ENCODE data around the gene RPS6KC1.

RPS6KC1 gene

DNA sequence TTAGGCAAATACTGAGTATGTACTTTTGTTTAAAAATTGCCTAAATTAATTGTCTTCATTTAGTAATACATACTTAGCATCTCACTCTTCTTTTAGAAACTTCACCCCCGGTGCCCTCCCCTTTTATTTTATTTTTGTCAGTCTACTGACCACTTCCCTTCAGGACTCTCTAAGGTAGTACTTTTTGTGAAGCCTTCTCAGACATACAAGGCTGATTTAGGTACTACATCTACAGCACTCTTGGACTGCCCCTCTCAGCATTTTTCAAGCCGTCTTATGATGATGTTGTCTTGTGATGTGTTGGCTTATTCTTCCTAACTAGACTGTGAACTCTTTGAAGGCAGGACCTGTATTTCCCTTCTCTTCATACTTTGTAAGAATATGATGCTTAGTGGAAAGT lies 24.7 kb downstream of the RPS6KC1 start:
- Histone ChIP-seq H3K79me2 (ENCODE audit: control insufficient read depth, low read length) (no peaks in the 10 kb centered on the region), H3K36me3 (ENCODE audit: control insufficient read depth, low read length) (no peaks in the 10 kb centered on the region), H3K27me3 (ENCODE audit: control insufficient read depth, low read length) (no peaks in the 10 kb centered on the region), H3K4me1 (ENCODE audit: control insufficient read depth, low read length) (no peaks in the 10 kb centered on the region), H3K4me2 (ENCODE audit: low read length) (no peak overlapping the region), H3K27ac (ENCODE audit: low read depth, low read length) (no peak overlapping the region), H3K9me3 (ENCODE audit: control insufficient read depth, insufficient read depth, low read length) (no peaks in the 10 kb centered on the region), H4K20me1 (ENCODE audit: control insufficient read depth, insufficient read depth, low read depth, low read length) (no peaks in the 10 kb centered on the region), H3K4me3 (ENCODE audit: low read length) (no peak overlapping the region), H3F3A (ENCODE audit: control insufficient read depth, insufficient read depth) (no peaks in the 10 kb centered on the region), H3K9me2 (replicated peaks; ENCODE audit: control insufficient read depth, low read length) (no peaks in the 10 kb centered on the region)
- no peak for TF ChIP-seq EZH2phosphoT487 (IDR thresholded peaks at IDR 0.05; ENCODE audit: borderline replicate concordance, low read length)
- TF ChIP-seq CTCF (IDR thresholded peaks at IDR 0.05; ENCODE audit: low read depth, low read length, poor library complexity, severe bottlenecking) = no peak

DNA sequence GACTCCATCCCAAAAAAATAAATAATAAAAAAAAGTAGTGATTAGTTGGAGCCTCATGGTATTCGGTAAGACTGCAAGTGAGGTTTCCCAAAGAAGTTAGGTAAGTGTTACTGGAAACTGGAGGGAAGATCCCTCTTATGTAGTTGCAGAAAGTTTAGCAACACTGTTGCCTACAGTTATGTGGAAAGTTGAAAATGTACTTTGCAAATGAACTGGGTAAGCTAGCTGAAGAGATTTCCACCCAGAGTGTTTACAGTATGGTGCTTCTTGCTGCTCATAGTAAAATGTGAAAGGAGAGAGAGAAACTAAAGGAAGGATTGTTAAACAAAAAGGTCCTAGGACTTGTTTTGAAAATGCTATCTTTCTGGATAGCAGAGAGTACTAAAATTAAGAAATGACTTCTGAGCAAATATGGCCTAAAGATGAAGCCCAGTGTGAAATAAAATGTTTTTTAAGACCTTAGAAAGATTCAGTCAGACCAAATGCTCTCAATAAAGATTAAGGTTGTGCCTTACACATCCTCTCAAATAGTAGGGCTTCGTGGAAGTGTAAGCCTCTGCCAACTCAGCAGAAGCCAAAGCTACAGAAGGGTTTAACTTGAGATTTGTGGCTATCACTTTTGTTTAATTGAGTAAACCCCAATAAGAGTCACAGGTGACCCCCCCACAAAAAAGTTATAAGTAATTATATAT lies 31.5 kb downstream of the RPS6KC1 start:
- no peak overlapping the region for H3K4me3 ChIP-seq (ENCODE audit: low read length)
- no peaks in the 10 kb centered on the region for H3K27me3 ChIP-seq (ENCODE audit: control insufficient read depth, low read length)
- H3K4me2 ChIP-seq (ENCODE audit: low read length) = no peak overlapping the region
- no peaks in the 10 kb centered on the region for H3K36me3 ChIP-seq (ENCODE audit: control insufficient read depth, low read length)
- no peaks in the 10 kb centered on the region for H3F3A ChIP-seq (ENCODE audit: control insufficient read depth, insufficient read depth)
- H3K9me3 ChIP-seq (ENCODE audit: control insufficient read depth, insufficient read depth, low read length) = no peaks in the 10 kb centered on the region
- no peaks in the 10 kb centered on the region for H3K9me2 ChIP-seq (replicated peaks; ENCODE audit: control insufficient read depth, low read length)
- no peaks in the 10 kb centered on the region for H3K4me1 ChIP-seq (ENCODE audit: control insufficient read depth, low read length)
- no peaks in the 10 kb centered on the region for H3K79me2 ChIP-seq (ENCODE audit: control insufficient read depth, low read length)
- H3K27ac ChIP-seq (ENCODE audit: low read depth, low read length) = no peak overlapping the region
- no peak for TF ChIP-seq EZH2phosphoT487 (IDR thresholded peaks at IDR 0.05; ENCODE audit: borderline replicate concordance, low read length)
- no peak for TF ChIP-seq CTCF (IDR thresholded peaks at IDR 0.05; ENCODE audit: low read depth, low read length, poor library complexity, severe bottlenecking)
- H4K20me1 ChIP-seq (ENCODE audit: control insufficient read depth, insufficient read depth, low read depth, low read length) = no peaks in the 10 kb centered on the region

DNA sequence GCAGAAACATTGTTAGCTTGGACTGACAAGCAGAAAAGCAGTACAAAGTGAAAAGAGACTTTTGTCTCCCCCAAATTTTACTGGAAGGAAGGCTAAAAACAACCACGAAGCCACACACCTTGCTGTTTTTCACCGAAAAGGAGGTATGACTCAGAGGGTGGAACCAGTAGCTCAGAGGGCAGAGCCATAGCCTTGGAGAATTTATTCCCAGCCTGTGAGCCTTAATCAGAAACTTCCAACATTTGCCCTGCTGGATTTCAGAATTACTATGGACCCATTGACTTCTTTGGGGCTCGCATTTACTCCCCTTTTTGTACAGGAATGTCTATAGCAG lies 32.0 kb downstream of the RPS6KC1 start:
- no peak overlapping the region for H3K27ac ChIP-seq (ENCODE audit: low read depth, low read length)
- H3K9me3 ChIP-seq (ENCODE audit: control insufficient read depth, insufficient read depth, low read length) = no peaks in the 10 kb centered on the region
- H3K4me1 ChIP-seq (ENCODE audit: control insufficient read depth, low read length) = no peaks in the 10 kb centered on the region
- H3K79me2 ChIP-seq (ENCODE audit: control insufficient read depth, low read length) = no peaks in the 10 kb centered on the region
- no peaks in the 10 kb centered on the region for H3K36me3 ChIP-seq (ENCODE audit: control insufficient read depth, low read length)
- H3K4me3 ChIP-seq (ENCODE audit: low read length) = no peak overlapping the region
- no peaks in the 10 kb centered on the region for H3F3A ChIP-seq (ENCODE audit: control insufficient read depth, insufficient read depth)
- H3K27me3 ChIP-seq (ENCODE audit: control insufficient read depth, low read length) = no peaks in the 10 kb centered on the region
- no peaks in the 10 kb centered on the region for H3K9me2 ChIP-seq (replicated peaks; ENCODE audit: control insufficient read depth, low read length)
- no peak for TF ChIP-seq CTCF (IDR thresholded peaks at IDR 0.05; ENCODE audit: low read depth, low read length, poor library complexity, severe bottlenecking)
- TF ChIP-seq EZH2phosphoT487 (IDR thresholded peaks at IDR 0.05; ENCODE audit: borderline replicate concordance, low read length) = no peak
- H4K20me1 ChIP-seq (ENCODE audit: control insufficient read depth, insufficient read depth, low read depth, low read length) = no peaks in the 10 kb centered on the region
- no peak overlapping the region for H3K4me2 ChIP-seq (ENCODE audit: low read length)

All from DOHH2 (cell line).